HK-2 (cell line): Measurements from ENCODE around the gene IYD.

ENCODE experiments used
- DNase-seq: peaks from one replicate; pipeline ENCODE4 v3.0.0-alpha.2; 2018; ENCODE audit not compliant: unreplicated experiment

IYD gene

DNA sequence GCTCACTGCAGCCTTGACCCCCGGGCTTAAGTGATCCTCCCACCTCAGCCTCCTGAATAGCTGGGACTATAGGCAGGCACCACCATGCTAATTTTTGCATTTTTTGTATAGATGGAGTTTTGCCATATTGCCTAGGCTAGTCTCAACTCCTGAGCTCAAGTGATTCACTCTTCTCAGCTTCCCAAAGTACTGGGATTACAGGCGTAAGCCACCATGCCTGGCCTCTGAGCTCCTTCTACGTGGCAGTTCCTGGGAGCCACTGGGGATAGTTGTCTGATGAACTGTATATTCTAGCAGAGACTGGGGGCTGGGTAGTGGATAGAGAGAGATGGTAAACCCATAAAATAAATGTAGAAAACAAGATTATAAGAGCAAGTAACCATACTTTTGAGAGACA, 26.1 kb downstream of the IYD start:
- no peak for DNase-seq

DNA sequence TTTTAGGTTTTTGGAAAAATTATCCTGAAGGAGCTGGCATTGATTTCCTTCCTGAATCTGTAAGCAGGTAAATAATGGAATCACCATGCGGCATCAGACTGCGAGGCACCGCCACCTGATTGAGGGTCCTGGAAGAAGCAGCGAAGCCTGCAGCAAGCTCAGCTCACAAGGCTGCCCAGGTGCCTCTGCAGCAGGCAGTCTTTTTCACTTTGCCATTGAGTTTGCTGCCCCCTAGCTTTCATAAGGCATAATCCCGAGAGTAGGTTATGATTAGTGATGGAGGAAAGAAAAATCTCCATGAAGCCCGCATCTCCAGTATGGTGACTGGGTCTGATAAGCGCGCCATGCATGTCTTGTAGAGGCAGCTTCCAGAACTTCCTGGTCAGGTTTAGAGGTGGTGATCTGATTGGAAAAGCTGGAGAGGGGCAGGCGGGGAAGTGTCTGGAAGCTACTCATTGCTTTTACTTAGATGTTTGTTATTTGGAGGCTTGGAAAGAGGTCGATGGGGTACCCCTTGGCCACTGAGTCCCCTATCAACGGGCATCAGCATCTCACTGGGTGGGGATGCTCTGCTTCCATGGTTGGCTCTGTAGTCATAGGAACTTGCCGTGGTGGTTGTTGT, 26.7 kb downstream of the IYD start:
- peak; percentile 40 for DNase-seq

GRCh38 chr6:150403458-150404246, 34.8 kb downstream of the IYD start:
- DNase-seq = no peak

- DNase-seq = no peak
These were observed 38.1 kb downstream of the IYD start for GRCh38 chr6:150406948-150407347.

GRCh38 chr6:150408842-150409241, 40.0 kb downstream of the IYD start:
- no peak for DNase-seq

DNA sequence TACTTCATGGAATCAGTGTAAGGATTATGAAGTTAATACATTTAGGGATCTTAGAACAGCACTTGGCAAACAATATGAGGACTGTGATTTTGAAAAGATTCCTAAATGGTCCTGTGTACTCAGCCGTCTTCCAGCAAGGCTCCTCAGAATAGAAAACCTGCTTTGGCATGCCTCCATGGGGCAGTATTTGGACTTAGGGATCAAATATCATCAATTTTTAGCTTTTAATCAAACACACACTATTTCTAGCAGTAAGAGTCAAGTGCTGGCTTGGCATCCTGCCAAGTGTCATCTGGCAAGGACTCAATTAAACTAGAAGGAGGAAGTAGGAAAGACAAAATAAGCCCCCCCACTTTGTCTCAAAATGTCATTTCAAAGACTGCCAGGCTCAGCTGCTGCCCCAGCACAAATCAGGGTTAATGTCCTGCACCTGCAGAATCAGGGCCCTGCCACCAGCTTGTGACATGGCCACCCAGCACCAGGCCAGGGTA, 40.8 kb downstream of the IYD start:
- no peak for DNase-seq

GRCh38 chr6:150410399-150410798, 41.6 kb downstream of the IYD start:
- DNase-seq = no peak

GRCh38 chr6:150410906-150411305, 42.1 kb downstream of the IYD start:
- DNase-seq = no peak

- no peak for DNase-seq
These were observed 43.4 kb downstream of the IYD start for GRCh38 chr6:150412221-150412620.

- no peak for DNase-seq
These were observed 44.4 kb downstream of the IYD start for GRCh38 chr6:150413198-150413597.

DNA sequence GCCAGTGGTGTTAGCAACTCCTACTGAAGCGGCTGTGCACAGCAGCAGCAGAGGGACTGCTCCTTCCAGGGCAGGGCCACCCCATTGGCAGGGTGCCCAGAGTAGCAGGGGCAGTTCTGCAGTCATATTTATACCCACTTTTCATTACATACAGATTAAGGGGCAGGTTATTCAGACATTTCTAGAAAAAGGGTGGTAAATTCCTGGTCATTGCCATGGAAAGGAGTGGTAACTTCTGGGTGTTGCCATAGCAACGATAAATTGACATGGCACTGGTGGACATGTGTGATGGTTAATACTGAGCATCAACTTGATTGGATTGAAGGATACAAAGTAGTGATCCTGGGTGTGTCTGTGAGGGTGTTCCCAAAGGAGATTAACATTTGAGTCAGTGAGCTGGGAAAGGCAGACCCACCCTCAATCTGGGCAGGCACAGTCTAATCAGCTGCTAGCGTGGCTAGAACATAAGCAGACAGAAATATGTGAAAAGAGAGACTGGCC, 45.0 kb downstream of the IYD start:
- DNase-seq = no peak

GRCh38 chr6:150416128-150416527, 47.3 kb downstream of the IYD start:
- DNase-seq = no peak

GRCh38 chr6:150417250-150417649, 48.4 kb downstream of the IYD start:
- no peak for DNase-seq

DNA sequence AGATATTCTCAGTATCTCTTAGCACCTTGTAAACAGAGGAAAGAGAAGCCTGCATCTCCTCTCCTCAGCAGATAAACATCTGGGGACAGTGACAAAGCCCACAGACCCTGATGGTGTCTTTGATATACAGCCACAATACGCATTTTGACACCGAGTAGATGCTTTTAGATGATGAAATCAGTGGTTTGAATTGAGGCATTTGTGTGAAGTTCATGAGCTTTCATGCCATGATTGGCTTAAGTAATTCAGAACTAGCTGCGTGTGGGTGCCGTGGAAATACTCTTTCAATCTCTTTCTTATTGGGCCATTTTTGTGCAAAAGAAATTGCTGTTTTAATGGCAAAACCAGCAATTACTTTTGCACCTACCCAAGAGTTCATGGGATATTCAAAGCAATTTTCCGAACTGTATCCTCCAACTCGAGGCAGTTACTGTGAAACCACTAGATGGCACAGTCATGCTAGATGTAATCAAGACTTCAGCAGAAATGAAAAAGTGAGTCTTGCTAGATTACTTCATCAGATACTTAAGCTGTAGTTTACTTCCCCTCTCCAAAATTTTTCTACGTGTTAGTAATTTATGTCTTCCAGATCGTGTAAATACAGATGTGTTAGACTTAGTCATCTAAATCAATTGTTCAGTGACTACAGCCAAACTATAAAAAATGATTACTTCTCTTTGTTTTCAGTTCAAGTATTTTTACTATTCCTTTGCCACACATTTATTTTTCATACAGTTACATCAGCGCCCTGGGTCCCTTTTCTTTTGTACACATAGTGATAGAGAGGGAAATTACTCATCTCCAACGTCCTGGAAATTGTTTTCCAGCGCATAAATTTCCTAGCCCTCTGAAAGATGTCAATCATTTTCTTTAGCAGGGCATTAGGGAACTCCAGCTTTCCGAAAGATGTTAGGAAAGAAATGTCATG, 49.4 kb downstream of the IYD start:
- DNase-seq = no peak

DNA sequence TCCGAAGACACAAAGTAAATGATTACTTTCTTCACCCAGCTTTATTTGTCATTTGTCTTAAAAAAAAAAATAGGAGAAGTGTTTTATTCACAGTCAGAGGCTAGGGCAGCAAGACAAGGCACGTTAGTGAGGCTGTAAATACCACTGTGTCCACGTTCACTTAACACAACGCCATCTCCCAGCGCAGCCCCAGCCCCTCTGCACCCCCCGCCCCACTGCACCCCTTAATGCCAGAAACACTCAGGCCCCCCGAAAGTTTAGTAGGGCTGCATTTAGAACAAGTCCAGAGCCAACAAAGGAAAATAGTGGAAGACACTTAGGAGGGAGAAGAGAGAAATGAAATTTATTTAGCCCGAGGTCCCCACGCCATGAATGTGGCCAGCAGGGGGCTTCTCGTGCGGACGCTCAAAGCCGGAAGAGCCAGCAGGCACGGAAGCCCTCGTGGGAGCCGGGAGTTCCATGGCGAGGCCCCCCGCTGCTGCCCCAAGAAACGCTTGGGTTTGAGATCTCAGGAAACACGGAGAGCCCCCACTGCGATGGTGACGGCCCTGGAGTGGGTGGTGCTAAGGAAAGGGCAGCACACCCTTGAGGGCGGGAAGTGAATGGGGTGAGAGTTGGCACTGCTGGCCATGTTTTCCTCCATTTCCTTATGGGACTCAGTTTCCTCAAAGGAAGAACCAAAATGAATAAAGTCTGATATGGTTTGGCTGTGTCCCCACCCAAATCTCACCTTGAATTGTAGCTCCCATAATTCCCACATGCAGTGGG, 50.2 kb downstream of the IYD start:
- peak; percentile 68 for DNase-seq

GRCh38 chr6:150420428-150420827, 51.6 kb downstream of the IYD start:
- DNase-seq = no peak

DNA sequence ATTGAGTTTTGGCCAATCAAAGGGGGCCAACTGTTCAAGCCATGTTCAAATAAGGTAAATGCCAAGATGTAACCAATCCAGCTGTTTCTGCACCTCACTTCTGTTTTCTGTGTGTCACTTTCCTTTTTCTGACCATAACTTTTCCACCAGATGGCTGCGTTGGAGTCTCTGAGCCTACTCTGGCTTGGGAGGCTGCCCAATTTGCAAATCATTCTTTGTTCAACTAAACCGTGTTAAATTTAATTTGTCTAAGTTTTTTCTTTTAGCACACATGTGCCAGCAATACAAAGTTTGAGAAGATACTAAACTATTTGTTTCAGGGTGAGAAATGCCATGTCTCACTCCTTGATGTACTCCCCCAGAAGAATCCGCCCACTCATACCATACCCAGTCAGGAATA, 52.1 kb downstream of the IYD start:
- no peak for DNase-seq

GRCh38 chr6:150425508-150425907, 56.7 kb downstream of the IYD start:
- DNase-seq = no peak

DNA sequence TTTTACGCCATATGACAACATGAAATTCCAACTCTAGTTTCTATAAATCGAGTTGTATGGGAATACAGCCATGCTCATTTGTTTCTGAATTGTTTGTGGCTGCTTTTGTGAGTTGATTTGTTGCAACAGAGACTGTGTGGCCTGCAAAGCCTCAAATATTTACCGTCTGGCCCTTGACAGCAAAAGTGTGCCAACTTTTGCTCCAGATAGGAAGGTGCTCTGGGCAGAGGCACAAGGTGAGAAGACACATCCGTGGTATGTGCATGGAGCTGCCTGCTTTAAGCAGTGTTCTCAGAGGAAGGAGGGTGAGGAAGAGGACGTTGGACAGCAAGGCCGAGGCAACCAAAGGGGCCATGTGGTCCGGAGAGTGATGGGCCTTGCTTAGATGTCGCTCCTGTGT, 57.4 kb downstream of the IYD start:
- DNase-seq = no peak

- no peak for DNase-seq
These were observed 58.3 kb downstream of the IYD start for GRCh38 chr6:150427037-150427602.

GRCh38 chr6:150427843-150428242, 59.0 kb downstream of the IYD start:
- DNase-seq = no peak
